Ectodermal cell (in vitro differentiated cells): ENCODE results near the gene INPP5J.
"Not testable (repeated sequence)": the region's sequence is repeated elsewhere in the genome, so short reads cannot be mapped to it uniquely, and the experiment has no call there.

Experiments used
- H3K27ac ChIP-seq: 2 replicates; pipeline ENCODE4 v1.7.0; 2013; ENCODE audit warnings: mild to moderate bottlenecking, low read depth, low read length; ENCODE audit not compliant: insufficient read depth, poor library complexity, severe bottlenecking
- H3K27me3 ChIP-seq: 2 replicates; pipeline ENCODE4 v1.7.0; 2013; ENCODE audit warnings: mild to moderate bottlenecking, low read length; ENCODE audit not compliant: insufficient read depth, control insufficient read depth, poor library complexity, severe bottlenecking
- H3K36me3 ChIP-seq: one replicate; pipeline ENCODE4 v1.7.0; 2013; ENCODE audit warnings: low read length; ENCODE audit not compliant: control insufficient read depth, insufficient read depth
- H3K4me1 ChIP-seq: one replicate; pipeline ENCODE4 v1.7.0; 2013; ENCODE audit warnings: low read length; ENCODE audit not compliant: control insufficient read depth, insufficient read depth
- H3K4me3 ChIP-seq: 2 replicates; pipeline ENCODE4 v1.7.0; 2013; ENCODE audit warnings: low read depth, low read length, control low read depth; ENCODE audit not compliant: insufficient read depth
- H3K9me3 ChIP-seq: 2 replicates; pipeline ENCODE4 v1.7.0; 2013; ENCODE audit warnings: mild to moderate bottlenecking, low read length, moderate library complexity; ENCODE audit not compliant: control insufficient read depth
- WGBS, 2 experiments: methylation state at CpG; one replicate each; pipeline ENCODE4 v1.1.7; 2013; ENCODE audit warnings: missing lambda C conversion rate in 2 of 2; 5-methylcytosine and 5-hydroxymethylcytosine counted together

The INPP5J gene

DNA sequence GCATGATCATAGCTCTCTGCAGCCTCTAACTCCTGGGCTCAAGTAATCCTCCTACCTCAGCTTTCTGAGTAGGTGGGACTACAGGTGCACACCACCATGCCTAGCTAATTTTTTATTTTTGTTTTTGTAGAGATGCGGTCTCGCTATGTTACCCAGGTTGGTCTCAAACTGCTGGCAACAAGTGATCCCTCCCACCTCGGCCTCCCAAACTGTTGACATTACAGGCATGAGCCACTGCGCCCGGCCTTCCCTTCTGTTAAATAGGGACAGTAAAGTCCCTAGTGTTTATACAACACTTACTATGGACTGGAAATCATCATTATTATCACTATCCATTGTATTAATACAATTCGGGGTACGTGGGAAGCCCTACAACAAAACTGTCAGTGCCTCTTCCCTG, 28.0 kb upstream of the INPP5J start:
- H3K36me3 ChIP-seq = no peaks in the 10 kb centered on the region
- WGBS, 2 experiments = 89 to 96% methylated on average over 7 of the region's 7 CpGs
- H3K4me1 ChIP-seq = no peaks in the 10 kb centered on the region

DNA sequence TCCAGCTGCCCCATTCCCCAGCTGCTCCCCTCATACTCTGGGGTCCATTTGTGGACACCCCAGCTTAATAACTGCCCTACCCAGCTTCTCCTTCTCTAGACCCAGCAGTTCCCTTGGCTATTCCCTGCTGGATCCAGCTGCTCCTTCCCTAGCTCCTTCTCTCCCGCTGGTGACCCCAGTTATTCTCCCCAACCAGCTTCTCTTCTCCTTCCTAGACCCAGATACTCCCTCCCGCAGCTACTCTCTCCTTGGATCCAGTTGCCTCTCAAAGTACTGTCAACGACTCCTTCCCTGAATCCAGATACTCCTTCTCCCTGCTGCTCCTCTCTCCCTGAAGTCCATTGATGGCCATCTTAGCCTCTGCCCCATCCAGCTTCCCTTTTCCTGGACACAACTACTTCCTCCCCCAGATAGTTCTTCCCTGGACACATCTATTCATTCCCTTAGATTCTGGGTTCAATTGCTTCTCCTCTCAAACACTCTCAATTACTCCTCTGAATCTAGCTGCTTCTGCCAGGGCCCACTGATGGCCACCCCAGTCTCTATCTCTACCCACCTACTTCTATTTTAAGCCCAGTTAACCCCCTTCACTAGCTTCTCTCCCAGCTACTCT, 27.0 kb upstream of the INPP5J start:
- Histone ChIP-seq H3K36me3 (no peaks in the 10 kb centered on the region), H3K27ac (no peak overlapping the region), H3K4me3 (no peak overlapping the region), H3K4me1 (no peaks in the 10 kb centered on the region), H3K27me3 (no peaks in the 10 kb centered on the region), H3K9me3 (no peaks in the 10 kb centered on the region)
- 93% methylated on average over 3 of the region's 3 CpGs for whole genome bisulfite sequencing, 2 experiments

More for the DNA sequence above, 28.0 kb upstream of the INPP5J start:
- Histone ChIP-seq H3K27ac (no peak overlapping the region), H3K9me3 (no peaks in the 10 kb centered on the region), H3K4me3 (no peak overlapping the region), H3K27me3 (no peaks in the 10 kb centered on the region)

DNA sequence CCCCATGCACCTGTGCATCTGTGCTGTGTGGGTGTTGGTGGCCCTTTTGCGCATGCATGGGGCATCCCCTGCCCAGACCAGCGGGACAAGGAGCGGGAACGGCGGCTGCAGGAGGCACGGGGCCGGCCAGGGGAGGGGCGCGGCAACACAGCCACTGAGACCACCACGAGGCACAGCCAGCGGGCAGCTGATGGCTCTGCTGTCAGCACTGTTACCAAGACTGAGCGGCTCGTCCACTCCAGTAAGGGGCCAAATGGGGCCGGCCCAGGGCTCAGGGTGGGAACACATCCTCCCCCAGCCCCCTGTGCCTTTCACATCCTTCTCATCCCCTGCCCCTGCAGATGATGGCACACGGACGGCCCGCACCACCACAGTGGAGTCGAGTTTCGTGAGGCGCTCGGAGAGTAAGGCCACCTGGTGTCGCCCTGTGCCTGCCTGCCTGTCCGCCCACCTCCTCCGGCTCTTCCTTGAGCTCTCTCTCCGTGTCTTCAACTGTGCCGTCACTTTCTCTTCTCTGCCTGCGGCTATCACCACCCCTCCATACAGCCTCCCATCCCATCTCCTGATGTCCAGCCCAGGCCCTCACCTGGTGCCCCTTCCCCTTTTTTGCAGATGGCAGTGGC, 26.0 kb upstream of the INPP5J start:
- WGBS, 2 experiments = 80 to 84% methylated on average over 27 of the region's 27 CpGs
- H3K27ac ChIP-seq = no peak overlapping the region
- H3K36me3 ChIP-seq = no peaks in the 10 kb centered on the region
- no peaks in the 10 kb centered on the region for H3K27me3 ChIP-seq
- no peaks in the 10 kb centered on the region for H3K4me1 ChIP-seq
- no peaks in the 10 kb centered on the region for H3K9me3 ChIP-seq
- H3K4me3 ChIP-seq = no peak overlapping the region

DNA sequence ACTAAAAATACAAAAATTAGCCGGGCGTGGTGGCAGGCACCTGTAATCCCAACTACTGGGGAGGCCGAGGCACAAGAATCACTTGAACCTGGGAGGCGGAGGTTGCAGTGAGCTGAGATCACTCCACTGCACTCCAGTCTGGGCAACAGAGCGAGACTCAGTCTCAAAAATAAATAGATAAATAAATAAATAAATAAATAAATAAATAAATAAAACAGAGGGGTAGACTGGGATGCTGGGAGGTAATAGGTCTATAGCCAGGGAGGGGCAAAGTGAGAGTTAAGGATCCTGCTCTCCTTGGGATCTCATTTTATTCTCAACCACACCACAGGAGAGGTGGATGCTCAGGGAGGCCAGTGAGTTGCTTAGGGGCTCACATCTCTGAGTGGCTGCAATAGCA, 25.2 kb upstream of the INPP5J start:
- WGBS, 2 experiments = 93 to 100% methylated on average over 4 of the region's 5 CpGs
- not testable (repeated sequence) for H3K27ac ChIP-seq, H3K4me1 ChIP-seq, H3K36me3 ChIP-seq, H3K4me3 ChIP-seq, H3K9me3 ChIP-seq, H3K27me3 ChIP-seq

DNA sequence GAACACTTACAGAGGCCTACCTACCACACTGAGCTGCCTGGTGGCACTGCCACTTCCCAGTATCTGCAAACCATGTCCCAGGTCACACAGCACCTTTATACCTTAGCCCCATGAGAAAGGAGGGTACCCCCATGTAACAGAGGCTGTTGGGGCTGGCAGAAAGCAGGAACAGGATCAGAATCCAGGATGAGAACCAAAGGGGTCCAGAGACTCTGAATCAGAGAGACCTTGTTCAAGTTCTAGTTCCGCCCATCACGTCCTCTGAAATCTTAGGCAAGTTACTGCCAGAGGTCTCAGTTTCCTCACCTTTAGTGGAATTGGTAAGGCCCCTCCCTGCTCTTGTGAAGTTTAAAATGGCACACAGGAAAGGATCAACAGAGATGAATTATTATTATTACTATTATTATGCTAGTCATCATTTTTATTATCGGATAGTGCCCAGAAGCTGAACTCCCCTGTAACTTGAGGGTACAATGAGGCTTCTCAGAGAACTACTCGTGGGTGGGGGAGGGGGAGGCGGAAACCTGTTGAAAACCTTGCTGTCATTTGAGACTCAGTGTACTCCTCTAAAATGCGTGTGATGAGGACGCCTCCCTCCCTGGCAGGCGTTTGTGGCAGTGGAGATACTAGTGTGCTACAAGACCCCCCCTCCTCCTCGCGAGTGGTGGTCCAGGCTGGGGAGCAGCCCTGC, 24.7 kb upstream of the INPP5J start:
- Histone ChIP-seq H3K4me3 (no peak overlapping the region), H3K27me3 (no peaks in the 10 kb centered on the region), H3K9me3 (no peaks in the 10 kb centered on the region), H3K27ac (no peak overlapping the region), H3K36me3 (no peaks in the 10 kb centered on the region), H3K4me1 (no peaks in the 10 kb centered on the region)
- WGBS, 2 experiments = 90% methylated on average over 10 of the region's 10 CpGs

DNA sequence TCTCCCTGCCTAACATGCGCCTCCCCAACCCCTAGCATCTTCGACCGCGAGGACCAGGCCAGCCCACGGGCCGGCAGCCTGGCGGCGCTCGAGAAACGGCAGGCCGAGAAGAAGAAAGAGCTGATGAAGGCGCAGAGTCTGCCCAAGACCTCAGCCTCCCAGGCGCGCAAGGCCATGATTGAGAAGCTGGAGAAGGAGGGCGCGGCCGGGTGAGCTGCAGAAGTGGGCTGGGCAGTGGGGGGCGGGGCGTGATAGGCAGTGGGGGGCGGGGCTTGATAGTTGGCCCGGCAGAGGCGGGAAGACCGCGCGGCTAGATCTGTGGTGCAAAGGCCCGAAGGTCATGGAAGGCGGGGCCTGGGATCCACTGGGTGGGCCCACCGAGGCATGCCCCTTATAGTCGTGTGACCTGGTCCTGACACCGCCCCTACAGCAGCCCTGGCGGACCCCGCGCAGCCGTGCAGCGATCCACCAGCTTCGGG, 24.1 kb upstream of the INPP5J start:
- H3K4me1 ChIP-seq = no peaks in the 10 kb centered on the region
- no peaks in the 10 kb centered on the region for H3K9me3 ChIP-seq
- 76 to 83% methylated on average over 36 of the region's 36 CpGs for WGBS, 2 experiments
- no peaks in the 10 kb centered on the region for H3K27me3 ChIP-seq
- no peak overlapping the region for H3K27ac ChIP-seq
- no peak overlapping the region for H3K4me3 ChIP-seq
- no peaks in the 10 kb centered on the region for H3K36me3 ChIP-seq

DNA sequence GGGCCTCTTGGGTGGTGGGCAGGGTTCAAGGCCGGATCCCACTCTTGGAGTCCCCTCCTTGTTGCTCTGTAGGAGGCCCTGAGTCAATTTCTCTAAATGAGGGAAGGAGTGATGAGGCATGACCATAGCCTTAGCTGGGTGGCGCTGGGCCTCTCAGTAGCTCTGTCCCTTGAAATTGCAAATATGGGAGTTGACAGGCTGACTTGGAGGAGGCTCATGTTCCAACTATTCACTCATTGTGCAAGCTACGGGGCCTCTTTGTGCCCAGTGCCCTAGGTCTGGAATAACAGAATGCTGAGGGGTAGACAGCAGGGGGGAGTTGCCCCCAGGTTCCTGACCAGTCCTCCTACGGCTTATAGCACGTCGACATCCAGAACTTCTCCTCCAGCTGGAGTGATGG, 23.4 kb upstream of the INPP5J start:
- H3K27me3 ChIP-seq = no peaks in the 10 kb centered on the region
- H3K4me3 ChIP-seq = no peak overlapping the region
- H3K36me3 ChIP-seq = no peaks in the 10 kb centered on the region
- WGBS, 2 experiments = 90 to 94% methylated on average over 6 of the region's 6 CpGs
- no peak overlapping the region for H3K27ac ChIP-seq
- no peaks in the 10 kb centered on the region for H3K9me3 ChIP-seq
- H3K4me1 ChIP-seq = no peaks in the 10 kb centered on the region

DNA sequence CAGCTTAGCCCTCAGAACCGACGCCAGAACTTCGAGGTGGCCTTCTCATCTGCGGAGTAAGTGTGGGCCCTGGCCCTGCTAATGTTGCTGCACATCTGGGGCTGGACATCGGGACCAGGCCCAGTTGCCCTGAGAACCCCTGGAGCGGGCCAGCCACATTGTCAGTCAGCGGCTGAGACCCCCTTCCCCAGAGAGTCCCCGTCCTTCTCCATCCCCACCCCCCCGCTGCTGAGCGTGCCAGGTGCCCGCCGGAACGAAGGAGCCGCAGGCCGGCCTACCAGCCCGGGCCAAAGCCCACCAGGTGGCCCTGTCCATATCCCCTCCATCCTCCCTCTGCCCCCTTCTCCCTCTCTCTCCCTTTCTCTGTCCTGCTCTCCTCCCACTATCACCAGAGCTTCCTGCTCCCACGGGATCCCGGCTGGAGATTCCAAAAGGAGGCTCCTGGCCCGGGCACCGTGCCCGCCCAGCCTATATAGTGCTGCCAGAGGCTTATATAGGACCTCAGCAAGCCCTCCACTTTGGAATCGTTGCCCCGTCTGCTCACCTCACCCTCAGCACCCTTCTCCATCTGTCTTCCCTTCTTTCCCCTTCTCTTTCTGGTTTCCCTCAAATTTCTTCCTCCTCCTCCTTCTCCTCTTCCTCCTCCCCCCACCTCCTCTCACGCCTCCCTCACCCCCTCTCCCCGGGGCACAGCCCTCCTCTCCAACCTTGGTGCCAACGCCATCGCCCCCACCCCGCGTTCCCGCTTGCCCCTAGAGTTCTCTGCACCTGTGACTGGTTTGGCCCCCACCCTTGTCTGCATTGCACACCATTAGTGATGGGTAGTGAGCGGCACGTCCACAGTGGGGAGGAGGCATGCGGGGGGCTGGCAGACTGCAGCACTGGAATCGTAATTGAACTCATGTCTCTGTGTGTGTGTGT, 22.7 kb upstream of the INPP5J start:
- Histone ChIP-seq H3K4me1 (no peaks in the 10 kb centered on the region), H3K27ac (no peak overlapping the region)
- WGBS, 2 experiments = 94% methylated on average over 33 to 34 of the region's 34 CpGs

DNA sequence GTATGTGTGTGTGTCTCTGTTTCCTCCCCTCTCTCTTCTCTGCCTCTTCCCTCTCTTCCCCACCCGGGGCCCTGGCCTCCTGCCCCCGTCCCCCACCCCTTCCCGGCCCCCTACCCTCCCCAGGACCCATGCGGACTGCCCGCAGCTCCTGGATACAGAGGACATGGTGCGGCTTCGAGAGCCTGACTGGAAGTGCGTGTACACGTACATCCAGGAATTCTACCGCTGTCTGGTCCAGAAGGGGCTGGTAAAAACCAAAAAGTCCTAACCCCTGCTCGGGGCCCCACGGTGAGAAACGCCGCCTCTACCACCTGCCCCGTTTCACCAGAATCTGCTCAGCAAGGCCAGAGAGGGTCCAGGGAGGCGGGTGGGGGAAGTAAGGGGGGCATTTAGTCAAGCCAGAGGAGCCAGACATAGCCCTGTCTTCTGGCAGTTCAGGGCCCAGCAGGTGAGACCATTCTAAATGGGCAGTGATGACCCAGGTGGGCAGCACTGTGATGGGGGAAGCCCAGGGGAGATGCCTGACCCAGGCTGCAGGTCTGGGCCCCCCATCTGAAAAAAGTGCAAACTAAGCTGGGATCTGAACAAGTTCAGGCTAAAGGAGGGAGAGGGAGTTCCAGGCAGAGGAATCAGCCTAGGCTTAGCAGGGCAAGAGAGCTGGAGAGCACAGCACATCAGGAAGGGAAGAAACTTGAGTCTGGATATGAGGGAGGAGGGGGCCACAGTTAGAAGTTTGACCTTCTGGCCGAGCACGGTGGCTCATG, 21.8 kb upstream of the INPP5J start:
- Histone ChIP-seq H3K4me3 (no peak overlapping the region), H3K27me3 (peaks cover 10% of the 10 kb centered on the region), H3K9me3 (no peaks in the 10 kb centered on the region), H3K36me3 (no peaks in the 10 kb centered on the region), H3K4me1 (no peaks in the 10 kb centered on the region), H3K27ac (no peak overlapping the region)
- 95% methylated on average over 16 to 18 of the region's 18 CpGs for WGBS, 2 experiments

More for the DNA sequence above, 22.7 kb upstream of the INPP5J start:
- no peak overlapping the region for H3K4me3 ChIP-seq
- H3K36me3 ChIP-seq = no peaks in the 10 kb centered on the region
- peaks cover 1% of the 10 kb centered on the region for H3K27me3 ChIP-seq
- H3K9me3 ChIP-seq = no peaks in the 10 kb centered on the region
